ENCODE results near the gene PIGR. TPM values are rescaled to one million over a fixed set of nuclear protein-coding genes. Genes with fewer than 3 reads are reported as not detected.

PIGR gene
- total RNA-seq, 1 donor from 2014 or later, result not detected

GRCh38 chr1:206890125-206891060 lies 55.9 kb downstream of the PIGR start:
- Mint-ChIP-seq H3K4me3 (ENCODE audit: unreplicated experiment) (no peak overlapping the region), H3K9me3 (ENCODE audit: low read depth) (no peaks in the 10 kb centered on the region)
- TF ChIP-seq CTCF (IDR thresholded peaks at IDR 0.05), result no peak

GRCh38 chr1:206887701-206888100 lies 58.6 kb downstream of the PIGR start:
- Mint-ChIP-seq H3K4me1 (ENCODE audit: low read depth) (peaks cover 5% of the 10 kb centered on the region), H3K9me3 (ENCODE audit: low read depth) (peaks cover 1% of the 10 kb centered on the region), H3K27ac (ENCODE audit: unreplicated experiment) (no peak overlapping the region), H3K4me3 (ENCODE audit: unreplicated experiment) (no peak overlapping the region), H3K27me3 (ENCODE audit: low read depth) (peaks cover 24% of the 10 kb centered on the region), H3K36me3 (ENCODE audit: low read depth) (no peaks in the 10 kb centered on the region)
- no peak for TF ChIP-seq CTCF (IDR thresholded peaks at IDR 0.05)
- DNase-seq (ENCODE audit: low spot score), result no peak

More at GRCh38 chr1:206890125-206891060, 55.9 kb downstream of the PIGR start:
- Mint-ChIP-seq H3K4me1 (ENCODE audit: low read depth) (peaks cover 7% of the 10 kb centered on the region), H3K27me3 (ENCODE audit: low read depth) (peaks cover 17% of the 10 kb centered on the region), H3K27ac (ENCODE audit: unreplicated experiment) (no peak overlapping the region), H3K36me3 (ENCODE audit: low read depth) (no peaks in the 10 kb centered on the region)
- no peak for DNase-seq (ENCODE audit: low spot score)

- H3K4me3 Mint-ChIP-seq (ENCODE audit: unreplicated experiment), result no peak overlapping the region
- no peaks in the 10 kb centered on the region for H3K36me3 Mint-ChIP-seq (ENCODE audit: low read depth)
- DNase-seq (ENCODE audit: low spot score), result no peak
- H3K4me1 Mint-ChIP-seq (ENCODE audit: low read depth), result peaks cover 4% of the 10 kb centered on the region
- H3K27me3 Mint-ChIP-seq (ENCODE audit: low read depth), result peaks cover 29% of the 10 kb centered on the region
- no peak overlapping the region for H3K27ac Mint-ChIP-seq (ENCODE audit: unreplicated experiment)
- H3K9me3 Mint-ChIP-seq (ENCODE audit: low read depth), result peaks cover 5% of the 10 kb centered on the region
- no peak for TF ChIP-seq CTCF (IDR thresholded peaks at IDR 0.05)
Observed at GRCh38 chr1:206886831-206887230, 59.4 kb downstream of the PIGR start.

- H3K36me3 Mint-ChIP-seq (ENCODE audit: low read depth), result no peaks in the 10 kb centered on the region
- peaks cover 27% of the 10 kb centered on the region for H3K27me3 Mint-ChIP-seq (ENCODE audit: low read depth)
- no peak overlapping the region for H3K27ac Mint-ChIP-seq (ENCODE audit: unreplicated experiment)
- H3K4me1 Mint-ChIP-seq (ENCODE audit: low read depth), result peaks cover 3% of the 10 kb centered on the region
- H3K9me3 Mint-ChIP-seq (ENCODE audit: low read depth), result peaks cover 5% of the 10 kb centered on the region
- TF ChIP-seq CTCF (IDR thresholded peaks at IDR 0.05), result no peak
- no peak for DNase-seq (ENCODE audit: low spot score)
- H3K4me3 Mint-ChIP-seq (ENCODE audit: unreplicated experiment), result no peak overlapping the region
Observed at GRCh38 chr1:206885341-206886060, 60.8 kb downstream of the PIGR start.

GRCh38 chr1:206883876-206884275 lies 62.4 kb downstream of the PIGR start:
- no peak for DNase-seq (ENCODE audit: low spot score)
- no peak overlapping the region for H3K27ac Mint-ChIP-seq (ENCODE audit: unreplicated experiment)
- TF ChIP-seq CTCF (IDR thresholded peaks at IDR 0.05), result no peak
- no peaks in the 10 kb centered on the region for H3K36me3 Mint-ChIP-seq (ENCODE audit: low read depth)
- no peaks in the 10 kb centered on the region for H3K4me1 Mint-ChIP-seq (ENCODE audit: low read depth)
- H3K4me3 Mint-ChIP-seq (ENCODE audit: unreplicated experiment), result no peak overlapping the region
- peaks cover 14% of the 10 kb centered on the region for H3K9me3 Mint-ChIP-seq (ENCODE audit: low read depth)
- peaks cover 25% of the 10 kb centered on the region for H3K27me3 Mint-ChIP-seq (ENCODE audit: low read depth)
